A549 (cell line): ENCODE results near the gene SLCO2B1. TPM values are rescaled to one million over a fixed set of nuclear protein-coding genes. Genes with fewer than 3 reads are reported as not detected.

ENCODE experiments used
- ATAC-seq, 2 experiments: fragments of 200-7000 bp in 1 of 2; fragments of >200 bp in 1 of 2; cut with Nextera tagmentation in 1 of 2; cut with Tn5 transposase in 1 of 2; 3 replicates each; pipeline versions ENCODE4 v1.8.0 to v1.9.1; 2018 to 2020; ENCODE audit warnings: mild to moderate bottlenecking in 1 of 2, moderate library complexity in 1 of 2
- CTCF ChIA-PET: fragments of 300-600 bp; sonication (Branson Sonifier 250); formaldehyde crosslinking; extraction: SDS; loops from one replicate; lab custom pipeline; 2021; ENCODE audit warnings: antibody characterized with exemption, inconsistent platforms; lab: Yijun Ruan, JAX
- POLR2A ChIA-PET: fragments of 350-600 bp; formaldehyde crosslinking; extraction: SDS; loops from one replicate; lab custom pipeline; 2021; ENCODE audit warnings: antibody characterized with exemption, inconsistent platforms; lab: Yijun Ruan, JAX
- DNase-seq, 2 experiments: peaks; one replicate each; pipeline versions ENCODE4 v3.0.0 to v3.0.0-alpha.2; 2011 to 2016; ENCODE audit warnings: low read depth in 1 of 2, low spot score in 1 of 2
- FAIRE-seq: peaks from 2 replicates; lab custom pipeline; 2011; peaks lifted over from hg19 to GRCh38; lab: Jason Lieb, UNC
- H3K27ac ChIP-seq, 2 experiments: fragments of >200 bp; sonication (Bioruptor Twin); formaldehyde crosslinking; 3 replicates each; pipeline ENCODE4 v1.5.1; 2016 to 2017
- H3K4me1 ChIP-seq: fragments of >200 bp; sonication (Bioruptor Twin); formaldehyde crosslinking; 3 replicates; pipeline ENCODE4 v1.6.1; 2016
- H3K4me2 ChIP-seq: fragments of >200 bp; sonication (Bioruptor Twin); formaldehyde crosslinking; 3 replicates; pipeline ENCODE4 v1.6.1; 2016
- H3K4me3 ChIP-seq: fragments of >200 bp; sonication (Bioruptor Twin); formaldehyde crosslinking; 3 replicates; pipeline ENCODE4 v1.5.1; 2016
- H3K9me3 ChIP-seq: fragments of >200 bp; sonication (Bioruptor Twin); formaldehyde crosslinking; 3 replicates; pipeline ENCODE4 v1.6.1; 2016
- BHLHE40 ChIP-seq: IDR thresholded peaks from 2 replicates; pipeline ENCODE4 v1.6.1; 2012; ENCODE audit warnings: low read depth, low read length, inconsistent platforms
- CBX8 ChIP-seq: fragments of 200-600 bp; sonication (generic); IDR thresholded peaks from 2 replicates; pipeline ENCODE4 v1.6.1; 2016
- CEBPB ChIP-seq, 2 experiments: fragments of >200 bp in 1 of 2; sonication (Bioruptor Twin) in 1 of 2; formaldehyde crosslinking in 1 of 2; IDR thresholded peaks; 2 replicates each; pipeline ENCODE4 v1.6.1; 2012 to 2016
- EHF ChIP-seq: fragments of 250-450 bp; sonication (Bioruptor Pico); IDR thresholded peaks from 2 replicates; pipeline ENCODE4 v1.5.0; 2020; ENCODE audit warnings: mild to moderate bottlenecking
- EP300 ChIP-seq, 2 experiments: fragments of >200 bp; sonication (Bioruptor Twin); formaldehyde crosslinking; IDR thresholded peaks; 2 replicates in 1 of 2; 3 replicates in 1 of 2; pipeline ENCODE4 v1.6.1; 2016 to 2017
- ESRRA ChIP-seq: fragments of 150-350 bp; IDR thresholded peaks from 2 replicates; pipeline ENCODE4 v1.6.1; 2014; ENCODE audit warnings: mild to moderate bottlenecking, low read length, borderline replicate concordance
- FOXS1 ChIP-seq: fragments of 250-450 bp; sonication (Bioruptor Pico); IDR thresholded peaks from 2 replicates; pipeline ENCODE4 v1.5.0; 2020; ENCODE audit warnings: mild to moderate bottlenecking, moderate library complexity
- KDM5A ChIP-seq: fragments of 200-600 bp; sonication (generic); IDR thresholded peaks from 2 replicates; pipeline ENCODE4 v1.6.1; 2016; ENCODE audit warnings: antibody characterized with exemption, mild to moderate bottlenecking
- NFE2L2 ChIP-seq: fragments of 150-350 bp; conservative IDR thresholded peaks from 2 replicates; pipeline ENCODE4 v1.6.1; 2014; ENCODE audit warnings: low read length
- PHF8 ChIP-seq: fragments of 200-600 bp; sonication (generic); IDR thresholded peaks from 2 replicates; pipeline ENCODE4 v1.6.1; 2016; ENCODE audit warnings: low read depth, mild to moderate bottlenecking, antibody characterized with exemption, moderate library complexity, borderline replicate concordance
- POLR2AphosphoS2 ChIP-seq: conservative IDR thresholded peaks from 2 replicates; pipeline ENCODE4 v1.6.1; 2012; ENCODE audit warnings: low read length, improper control_type of control experiment, inconsistent platforms
- RAD21 ChIP-seq, 2 experiments: fragments of >200 bp in 1 of 2; sonication (Bioruptor Twin) in 1 of 2; formaldehyde crosslinking in 1 of 2; IDR thresholded peaks in 1 of 2; conservative IDR thresholded peaks in 1 of 2; 2 replicates in 1 of 2; 3 replicates in 1 of 2; pipeline ENCODE4 v1.6.1; 2012 to 2018; ENCODE audit warnings: inconsistent platforms in 1 of 2
- RARB ChIP-seq: fragments of 250-450 bp; sonication (Bioruptor Pico); IDR thresholded peaks from 2 replicates; pipeline ENCODE4 v1.8.0; 2021; ENCODE audit warnings: mild to moderate bottlenecking, moderate library complexity
- RNF2 ChIP-seq: fragments of 200-600 bp; sonication (generic); IDR thresholded peaks from 2 replicates; pipeline ENCODE4 v1.6.1; 2016; ENCODE audit warnings: low read depth, mild to moderate bottlenecking, antibody characterized with exemption, moderate library complexity, borderline replicate concordance
- TFCP2L1 ChIP-seq: fragments of 250-450 bp; sonication (Bioruptor Pico); IDR thresholded peaks from 2 replicates; pipeline ENCODE4 v1.5.0; 2021; ENCODE audit warnings: mild to moderate bottlenecking
- ZNF302 ChIP-seq: fragments of 250-450 bp; sonication (Bioruptor Pico); IDR thresholded peaks from 2 replicates; pipeline ENCODE4 v1.9.0; 2021; ENCODE audit warnings: inconsistent platforms, mild to moderate bottlenecking, moderate library complexity
- ZSCAN20 ChIP-seq: fragments of 250-450 bp; sonication (Bioruptor Pico); IDR thresholded peaks from 2 replicates; pipeline ENCODE4 v1.8.0; 2022; ENCODE audit warnings: mild to moderate bottlenecking, moderate library complexity
- WGBS: methylation state at CpG from one replicate; pipeline ENCODE4 v1.1.6; 2017; ENCODE audit errors: missing lambda C conversion rate; 5-methylcytosine and 5-hydroxymethylcytosine counted together
- polyA plus RNA-seq, 4 experiments: library from polyadenylated mRNA; depleted of rRNA in 3 of 4; stranded (reverse); fragments of >200 nt; fragmentation: RNase III in 1 of 4; extraction: RNeasy Plus Mini Kit Qiagen cat#74134 plus additional on column Dnase treatment in 1 of 4; gene quantifications; 2 replicates in 3 of 4; 3 replicates in 1 of 4; pipeline ENCODE4 v1.2.3, GENCODE V29; 2011 to 2017
- TF ChIP-seq, protein P1 (sequence below): IDR thresholded peaks from 2 replicates; pipeline ENCODE4 v1.6.1; 2012
- TF ChIP-seq, protein P2 (sequence below): IDR thresholded peaks from 2 replicates; pipeline ENCODE4 v1.6.1; 2012

SLCO2B1 gene
- polyA plus RNA-seq, 2 of the 4 experiments (the other 2 are of a cell fraction): 4.9 to 5.2 TPM

DNA sequence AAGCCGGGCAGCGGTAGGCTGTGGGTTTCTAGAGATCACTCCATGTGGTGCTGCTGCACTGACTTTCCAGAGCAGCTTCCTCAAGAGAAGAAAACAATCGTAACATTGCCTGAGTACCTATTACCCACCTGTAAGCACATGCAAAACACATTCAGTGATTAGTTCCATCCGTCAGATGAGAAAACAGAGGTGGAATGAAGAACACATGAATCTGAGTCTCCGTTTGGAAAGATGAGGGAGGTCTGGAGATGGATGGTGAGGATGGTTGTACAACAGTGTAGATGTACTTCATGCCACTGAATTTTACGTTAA, 7.5 kb upstream of the SLCO2B1 start:
- FAIRE-seq (no peak), DNase-seq (no peak), ATAC-seq (no peak)
- 54% methylated on average over 6 of the region's 6 CpGs for WGBS
- peak overlapping the region; percentile 61 for H3K4me2 ChIP-seq
- ChIA-PET POLR2A (interaction anchor here (1.1 kb wide), 1 partner anchor 61 kb away, joined by 3 read pairs; no protein-coding TSS in a partner anchor), CTCF (interaction anchor here (0.7 to 11.5 kb wide), 16 partner anchors 11 to 150 kb away, joined by 3 to 445 read pairs (median 8); partner anchors contain the start of genes SLCO2B1 and TPBGL)
- H3K4me1 ChIP-seq: peaks cover 11% of the 10 kb centered on the region
- H3K27ac ChIP-seq: peak overlapping the region; percentile 63 to 77
- no peak for TF ChIP-seq RNF2
- TF ChIP-seq, protein P1, sequence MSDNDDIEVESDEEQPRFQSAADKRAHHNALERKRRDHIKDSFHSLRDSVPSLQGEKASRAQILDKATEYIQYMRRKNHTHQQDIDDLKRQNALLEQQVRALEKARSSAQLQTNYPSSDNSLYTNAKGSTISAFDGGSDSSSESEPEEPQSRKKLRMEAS: no peak
- TF ChIP-seq, protein P2, sequence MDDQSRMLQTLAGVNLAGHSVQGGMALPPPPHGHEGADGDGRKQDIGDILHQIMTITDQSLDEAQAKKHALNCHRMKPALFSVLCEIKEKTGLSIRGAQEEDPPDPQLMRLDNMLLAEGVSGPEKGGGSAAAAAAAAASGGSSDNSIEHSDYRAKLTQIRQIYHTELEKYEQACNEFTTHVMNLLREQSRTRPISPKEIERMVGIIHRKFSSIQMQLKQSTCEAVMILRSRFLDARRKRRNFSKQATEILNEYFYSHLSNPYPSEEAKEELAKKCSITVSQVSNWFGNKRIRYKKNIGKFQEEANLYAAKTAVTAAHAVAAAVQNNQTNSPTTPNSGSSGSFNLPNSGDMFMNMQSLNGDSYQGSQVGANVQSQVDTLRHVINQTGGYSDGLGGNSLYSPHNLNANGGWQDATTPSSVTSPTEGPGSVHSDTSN: no peak
- no peak for TF ChIP-seq NFE2L2
- no peak for TF ChIP-seq CBX8
- TF ChIP-seq CEBPB (IDR thresholded peaks at IDR 0.05): no peak
- TF ChIP-seq EHF (CRISPR knock-in tag): no peak
- TF ChIP-seq EP300 (IDR thresholded peaks at IDR 0.05): no peak
- no peak for TF ChIP-seq BHLHE40
- no peak for TF ChIP-seq FOXS1 (CRISPR knock-in tag)
- no peak for TF ChIP-seq ZSCAN20 (CRISPR knock-in tag)
- H3K9me3 ChIP-seq: no peaks in the 10 kb centered on the region
- no peak overlapping the region for H3K4me3 ChIP-seq

GRCh38 chr11:75144716-75145014, 6.2 kb upstream of the SLCO2B1 start:
- WGBS: 38% methylated on average over 3 of the region's 3 CpGs
- H3K4me2 ChIP-seq: no peak overlapping the region
- no peak overlapping the region for H3K27ac ChIP-seq
- POLR2A ChIA-PET: no interaction called here
- DNase-seq (no peak), FAIRE-seq (no peak)
- H3K4me3 ChIP-seq: no peak overlapping the region
- H3K9me3 ChIP-seq: no peaks in the 10 kb centered on the region
- TF ChIP-seq RAD21 (conservative IDR thresholded peaks at IDR 0.05 in 1 of 2, IDR thresholded peaks at IDR 0.05 in 1 of 2) (0 out of 5 replicates have a peak, but pooled peaks of 1 of the 2 experiments have one; percentile 1), NFE2L2 (no peak)
- TF ChIP-seq, all 56 proteins: peak for 1
- ATAC-seq: no peak
- H3K4me1 ChIP-seq: peaks cover 11% of the 10 kb centered on the region
- CTCF ChIA-PET: interaction anchor here (0.7 to 11.5 kb wide), 20 partner anchors 10 to 128 kb away, joined by 3 to 445 read pairs (median 8); partner anchors contain the start of genes SLCO2B1 and TPBGL

GRCh38 chr11:75145196-75145971, 5.5 kb upstream of the SLCO2B1 start:
- no peak for ATAC-seq
- ChIA-PET POLR2A (no interaction called here), CTCF (interaction anchor here (0.7 to 11.5 kb wide), 17 partner anchors 9 to 212 kb away, joined by 3 to 445 read pairs (median 8); partner anchors contain the start of genes SLCO2B1 and TPBGL)
- no peak for FAIRE-seq
- H3K4me1 ChIP-seq: peaks cover 11% of the 10 kb centered on the region
- no peak for TF ChIP-seq RARB (CRISPR knock-in tag)
- no peak for TF ChIP-seq TFCP2L1
- no peak for TF ChIP-seq CEBPB (IDR thresholded peaks at IDR 0.05)
- H3K4me2 ChIP-seq: no peak overlapping the region
- no peak overlapping the region for H3K4me3 ChIP-seq
- H3K9me3 ChIP-seq: no peaks in the 10 kb centered on the region
- DNase-seq: no peak
- 91% methylated on average over 9 of the region's 9 CpGs for WGBS
- no peak overlapping the region for H3K27ac ChIP-seq

DNA sequence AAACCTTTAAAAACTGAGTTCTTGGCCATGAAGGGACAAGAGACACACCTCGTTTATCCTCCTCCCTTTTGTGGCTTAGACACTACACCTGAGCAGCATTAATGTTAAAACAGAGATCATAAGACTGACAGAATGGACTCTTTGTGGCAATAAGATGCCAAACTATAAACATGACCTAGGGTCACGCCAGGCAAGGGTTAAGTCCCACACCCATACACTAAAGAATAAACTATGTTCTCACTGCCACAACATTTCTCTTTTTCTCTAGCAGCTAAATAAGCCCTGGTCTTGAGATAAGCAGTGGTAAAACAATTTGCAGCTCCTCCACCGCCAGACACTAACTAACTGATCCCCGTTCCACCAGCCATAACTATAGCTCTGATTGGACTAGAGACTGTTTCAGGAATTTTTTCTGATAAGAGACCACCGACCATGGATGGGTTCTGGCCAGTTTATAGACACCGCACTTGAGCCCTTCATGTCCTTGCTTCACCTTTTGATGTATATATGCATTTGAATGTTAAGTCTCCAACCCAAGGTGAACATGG, 4.9 kb upstream of the SLCO2B1 start:
- POLR2A ChIA-PET: no interaction called here
- DNase-seq: no peak
- no peak for ATAC-seq
- peaks cover 11% of the 10 kb centered on the region for H3K4me1 ChIP-seq
- no peak overlapping the region for H3K27ac ChIP-seq
- 51% methylated on average over 6 of the region's 6 CpGs for WGBS
- no peak for FAIRE-seq
- CTCF ChIA-PET: interaction anchor here (0.7 to 11.5 kb wide), 10 partner anchors 8 to 213 kb away, joined by 3 to 445 read pairs (median 54); partner anchors contain the start of genes SLCO2B1 and TPBGL
- TF ChIP-seq ZNF302 (CRISPR knock-in tag) (no peak), KDM5A (no peak), PHF8 (no peak), ESRRA (no peak), POLR2AphosphoS2 (no peak)
- TF ChIP-seq, protein P1: no peak
- no peak overlapping the region for H3K4me2 ChIP-seq
- H3K4me3 ChIP-seq: no peak overlapping the region
- no peaks in the 10 kb centered on the region for H3K9me3 ChIP-seq
